ENCODE data around the gene SLC6A18.

Gene SLC6A18

DNA sequence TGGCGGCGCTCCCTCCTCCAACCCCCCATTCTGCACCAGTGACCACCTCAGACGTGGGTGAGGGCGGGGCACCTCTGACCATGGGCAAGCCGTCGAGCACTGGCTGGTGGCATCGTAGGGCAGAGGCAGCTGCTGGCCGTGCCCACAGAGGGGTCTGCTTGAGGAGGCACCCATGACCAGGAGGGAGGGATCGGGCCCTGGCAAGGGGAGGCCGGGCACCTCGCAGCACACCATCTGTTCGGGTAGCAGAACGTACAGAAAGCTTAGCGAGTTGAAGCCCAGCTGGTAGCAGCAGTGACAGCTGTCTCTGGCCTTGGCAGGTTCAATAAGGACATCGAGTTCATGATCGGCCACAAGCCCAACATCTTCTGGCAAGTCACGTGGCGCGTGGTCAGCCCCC is 4.3 kb upstream of the SLC6A18 start:
- TF ChIP-seq ARNT (IDR thresholded peaks at IDR 0.05) (no peak), TARDBP (IDR thresholded peaks at IDR 0.05) (no peak), FOXA1 (IDR thresholded peaks at IDR 0.05) (no peak), LEF1 (IDR thresholded peaks at IDR 0.05; ENCODE audit: borderline replicate concordance) (no peak), FOXK2 (IDR thresholded peaks at IDR 0.05) (no peak), SP1 (IDR thresholded peaks at IDR 0.05) (no peak), NFRKB (IDR thresholded peaks at IDR 0.05) (no peak), SUZ12 (IDR thresholded peaks at IDR 0.05) (no peak), ELF4 (IDR thresholded peaks at IDR 0.05) (no peak), ZNF384 (IDR thresholded peaks at IDR 0.05) (no peak), CTBP1 (IDR thresholded peaks at IDR 0.05; ENCODE audit: borderline replicate concordance) (no peak), BHLHE40 (IDR thresholded peaks at IDR 0.05; ENCODE audit: borderline replicate concordance) (no peak), HDGF (IDR thresholded peaks at IDR 0.05; ENCODE audit: borderline replicate concordance) (no peak), FOXM1 (IDR thresholded peaks at IDR 0.05; ENCODE audit: borderline replicate concordance) (no peak), L3MBTL2 (conservative IDR thresholded peaks at IDR 0.05) (no peak)
- TF ChIP-seq, protein P1, sequence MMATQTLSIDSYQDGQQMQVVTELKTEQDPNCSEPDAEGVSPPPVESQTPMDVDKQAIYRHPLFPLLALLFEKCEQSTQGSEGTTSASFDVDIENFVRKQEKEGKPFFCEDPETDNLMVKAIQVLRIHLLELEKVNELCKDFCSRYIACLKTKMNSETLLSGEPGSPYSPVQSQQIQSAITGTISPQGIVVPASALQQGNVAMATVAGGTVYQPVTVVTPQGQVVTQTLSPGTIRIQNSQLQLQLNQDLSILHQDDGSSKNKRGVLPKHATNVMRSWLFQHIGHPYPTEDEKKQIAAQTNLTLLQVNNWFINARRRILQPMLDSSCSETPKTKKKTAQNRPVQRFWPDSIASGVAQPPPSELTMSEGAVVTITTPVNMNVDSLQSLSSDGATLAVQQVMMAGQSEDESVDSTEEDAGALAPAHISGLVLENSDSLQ (IDR thresholded peaks at IDR 0.05), result no peak
- no peak for DNase-seq (ENCODE audit: extremely low spot score)
- POLR2A ChIA-PET, result no interaction called here
- CTCF ChIA-PET, result no interaction called here

DNA sequence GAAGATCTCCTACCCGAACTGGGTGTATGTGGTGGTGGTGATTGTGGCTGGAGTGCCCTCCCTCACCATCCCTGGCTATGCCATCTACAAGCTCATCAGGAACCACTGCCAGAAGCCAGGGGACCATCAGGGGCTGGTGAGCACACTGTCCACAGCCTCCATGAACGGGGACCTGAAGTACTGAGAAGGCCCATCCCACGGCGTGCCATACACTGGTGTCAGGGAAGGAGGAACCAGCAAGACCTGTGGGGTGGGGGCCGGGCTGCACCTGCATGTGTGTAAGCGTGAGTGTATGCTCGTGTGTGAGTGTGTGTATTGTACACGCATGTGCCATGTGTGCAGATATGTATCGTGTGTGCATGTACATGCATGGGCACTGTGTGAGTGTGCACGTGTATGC is 3.5 kb upstream of the SLC6A18 start:
- TF ChIP-seq SP1 (IDR thresholded peaks at IDR 0.05), result no peak
- no peak for TF ChIP-seq CTBP1 (IDR thresholded peaks at IDR 0.05; ENCODE audit: borderline replicate concordance)
- TF ChIP-seq SUZ12 (IDR thresholded peaks at IDR 0.05), result no peak
- no peak for TF ChIP-seq HDGF (IDR thresholded peaks at IDR 0.05; ENCODE audit: borderline replicate concordance)
- no peak for TF ChIP-seq FOXM1 (IDR thresholded peaks at IDR 0.05; ENCODE audit: borderline replicate concordance)
- no peak for TF ChIP-seq LEF1 (IDR thresholded peaks at IDR 0.05; ENCODE audit: borderline replicate concordance)
- no peak for TF ChIP-seq ARNT (IDR thresholded peaks at IDR 0.05)
- TF ChIP-seq TARDBP (IDR thresholded peaks at IDR 0.05), result no peak
- TF ChIP-seq NFRKB (IDR thresholded peaks at IDR 0.05), result no peak
- TF ChIP-seq, protein P1 (IDR thresholded peaks at IDR 0.05), result no peak
- TF ChIP-seq BHLHE40 (IDR thresholded peaks at IDR 0.05; ENCODE audit: borderline replicate concordance), result no peak
- TF ChIP-seq FOXA1 (IDR thresholded peaks at IDR 0.05), result no peak
- TF ChIP-seq FOXK2 (IDR thresholded peaks at IDR 0.05), result no peak
- no peak for TF ChIP-seq ELF4 (IDR thresholded peaks at IDR 0.05)
- ChIA-PET CTCF (no interaction called here), POLR2A (no interaction called here)
- DNase-seq (ENCODE audit: extremely low spot score), result no peak

DNA sequence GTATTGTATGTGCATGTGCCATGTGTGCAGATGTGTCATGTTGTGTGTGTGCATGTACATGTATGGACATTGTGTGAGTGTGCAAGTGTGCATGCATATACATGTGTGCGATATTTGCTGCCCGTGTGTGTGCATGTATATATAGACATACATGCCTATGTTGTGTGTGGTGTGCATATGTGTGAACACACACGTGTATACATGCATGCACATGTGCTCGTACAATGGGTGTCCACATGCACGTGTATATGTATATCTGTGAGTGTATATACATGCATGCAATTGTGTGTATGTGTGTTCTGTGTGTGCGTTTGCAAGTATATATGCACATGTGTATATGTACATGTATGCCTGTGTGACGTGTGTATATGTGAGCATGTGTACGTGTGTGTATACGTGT is 3.0 kb upstream of the SLC6A18 start:
- ChIA-PET CTCF (no interaction called here), POLR2A (no interaction called here)
- no peak for DNase-seq (ENCODE audit: extremely low spot score)
- TF ChIP-seq ARNT (IDR thresholded peaks at IDR 0.05) (no peak), SUZ12 (IDR thresholded peaks at IDR 0.05) (no peak)

DNA sequence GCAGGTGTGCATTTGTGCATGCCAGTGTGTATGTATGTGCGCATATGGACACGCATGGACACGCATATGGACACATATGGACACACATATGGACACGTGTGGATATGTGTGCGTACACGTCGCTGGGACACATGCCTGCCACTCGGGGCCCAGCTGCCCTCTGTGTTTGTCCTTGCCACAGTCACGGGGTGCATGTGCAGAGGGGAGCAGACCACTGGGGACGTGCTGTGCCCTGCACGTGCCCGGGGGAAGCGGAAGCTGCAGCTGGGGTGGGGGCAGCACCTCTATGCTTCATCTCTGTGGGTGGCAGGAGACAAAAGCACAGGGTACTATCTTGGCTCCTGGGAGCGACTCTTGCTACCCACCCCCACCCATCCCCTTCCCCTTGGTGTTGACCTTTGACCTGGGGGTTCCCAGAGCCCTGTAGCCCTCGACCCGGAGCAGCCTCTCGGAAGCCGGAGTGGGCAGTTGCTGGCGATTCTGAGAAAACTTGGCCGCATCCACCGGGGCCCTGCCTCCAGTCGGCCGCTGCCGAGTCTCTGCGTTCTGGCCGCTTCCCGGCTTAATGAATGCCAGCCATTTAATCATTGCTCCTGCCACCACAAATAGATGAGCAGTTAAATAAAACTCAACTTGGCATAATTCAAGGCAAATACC is 2.4 kb upstream of the SLC6A18 start:
- TF ChIP-seq FOXA1 (IDR thresholded peaks at IDR 0.05) (no peak), BHLHE40 (IDR thresholded peaks at IDR 0.05; ENCODE audit: borderline replicate concordance) (no peak), SP1 (IDR thresholded peaks at IDR 0.05) (no peak)
- DNase-seq (ENCODE audit: extremely low spot score), result no peak
- ChIA-PET POLR2A (no interaction called here), CTCF (no interaction called here)

GRCh38 chr5:1223278-1223670 is 1.9 kb upstream of the SLC6A18 start:
- CTCF ChIA-PET, result no interaction called here

DNA sequence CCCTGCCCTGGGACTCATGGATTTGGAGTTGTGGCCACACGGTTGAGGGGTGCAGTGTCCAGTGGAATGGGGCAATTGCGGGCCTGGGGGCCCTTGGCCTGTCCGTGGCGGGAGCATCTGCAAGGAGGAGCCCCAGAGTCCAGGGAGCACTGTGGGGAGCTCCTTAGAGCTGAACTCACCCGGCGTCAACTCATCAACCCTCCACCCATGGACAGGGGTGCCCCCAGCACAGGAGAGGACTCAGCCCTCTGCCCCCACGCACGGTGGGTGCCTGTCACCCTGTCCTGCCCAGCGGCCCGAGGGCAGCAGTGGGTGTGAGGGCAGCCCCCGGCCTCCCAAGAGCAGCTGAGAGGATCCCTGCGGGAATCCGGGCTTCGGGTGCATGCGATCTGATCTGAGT is 550 bp upstream of the SLC6A18 start:
- POLR2A ChIA-PET, result no interaction called here
- CTCF ChIA-PET, result no interaction called here
- TF ChIP-seq ARNT (IDR thresholded peaks at IDR 0.05) (no peak), HDGF (IDR thresholded peaks at IDR 0.05; ENCODE audit: borderline replicate concordance) (no peak), SP1 (IDR thresholded peaks at IDR 0.05) (no peak), SUZ12 (IDR thresholded peaks at IDR 0.05) (no peak)

More at GRCh38 chr5:1223278-1223670, 1.9 kb upstream of the SLC6A18 start:
- DNase-seq (ENCODE audit: extremely low spot score), result no peak
- POLR2A ChIA-PET, result no interaction called here
- TF ChIP-seq FOXM1 (IDR thresholded peaks at IDR 0.05; ENCODE audit: borderline replicate concordance), result no peak
- no peak for TF ChIP-seq L3MBTL2 (conservative IDR thresholded peaks at IDR 0.05)
- no peak for TF ChIP-seq CTBP1 (IDR thresholded peaks at IDR 0.05; ENCODE audit: borderline replicate concordance)
- no peak for TF ChIP-seq ELF4 (IDR thresholded peaks at IDR 0.05)
- TF ChIP-seq, protein P1 (IDR thresholded peaks at IDR 0.05), result no peak
- TF ChIP-seq LEF1 (IDR thresholded peaks at IDR 0.05; ENCODE audit: borderline replicate concordance), result no peak
- no peak for TF ChIP-seq ARNT (IDR thresholded peaks at IDR 0.05)
- TF ChIP-seq NFRKB (IDR thresholded peaks at IDR 0.05), result no peak
- TF ChIP-seq HDGF (IDR thresholded peaks at IDR 0.05; ENCODE audit: borderline replicate concordance), result no peak
- TF ChIP-seq FOXK2 (IDR thresholded peaks at IDR 0.05), result no peak
- no peak for TF ChIP-seq ZNF384 (IDR thresholded peaks at IDR 0.05)
- TF ChIP-seq FOXA1 (IDR thresholded peaks at IDR 0.05), result no peak
- no peak for TF ChIP-seq BHLHE40 (IDR thresholded peaks at IDR 0.05; ENCODE audit: borderline replicate concordance)
- no peak for TF ChIP-seq TARDBP (IDR thresholded peaks at IDR 0.05)

GRCh38 chr5:1226231-1226630 is 1.1 kb downstream of the SLC6A18 start:
- TF ChIP-seq CTBP1 (IDR thresholded peaks at IDR 0.05; ENCODE audit: borderline replicate concordance) (no peak), ARNT (IDR thresholded peaks at IDR 0.05) (no peak), ELF4 (IDR thresholded peaks at IDR 0.05) (no peak), TARDBP (IDR thresholded peaks at IDR 0.05) (no peak), L3MBTL2 (conservative IDR thresholded peaks at IDR 0.05) (no peak), ZNF384 (IDR thresholded peaks at IDR 0.05) (no peak), HDGF (IDR thresholded peaks at IDR 0.05; ENCODE audit: borderline replicate concordance) (no peak), LEF1 (IDR thresholded peaks at IDR 0.05; ENCODE audit: borderline replicate concordance) (no peak), FOXM1 (IDR thresholded peaks at IDR 0.05; ENCODE audit: borderline replicate concordance) (no peak), FOXK2 (IDR thresholded peaks at IDR 0.05) (no peak)
- TF ChIP-seq, protein P1 (IDR thresholded peaks at IDR 0.05), result no peak
- no peak for DNase-seq (ENCODE audit: extremely low spot score)
- CTCF ChIA-PET, result no interaction called here
- POLR2A ChIA-PET, result no interaction called here

More for the DNA sequence above, 550 bp upstream of the SLC6A18 start:
- no peak for DNase-seq (ENCODE audit: extremely low spot score)
